OCI-LY7 (cell line): ENCODE results near the gene EPB41. TPM values are rescaled to one million over a fixed set of nuclear protein-coding genes. Genes with fewer than 3 reads are reported as not detected.
"Not testable (repeated sequence)": the region's sequence is repeated elsewhere in the genome, so short reads cannot be mapped to it uniquely, and the experiment has no call there.

ENCODE experiments used
- BruUV-seq: library from RNA; stranded (reverse); fragments of 400-500 nt; replicated peaks from 2 replicates; lab custom pipeline; 2021; lab: Mats Ljungman, UMichigan
- CTCF ChIA-PET: fragments of 300-600 bp; sonication (Branson Sonifier 250); formaldehyde crosslinking; loops from one replicate; lab custom pipeline; 2022; ENCODE audit warnings: antibody characterized with exemption; ENCODE audit not compliant: unreplicated experiment; lab: Charles Lee
- POLR2A ChIA-PET: fragments of 300-600 bp; sonication (Branson Sonifier 250); formaldehyde crosslinking; loops from one replicate; lab custom pipeline; 2022; ENCODE audit warnings: antibody characterized with exemption; lab: Charles Lee
- DNase-seq: peaks from one replicate; pipeline ENCODE4 v3.0.0-alpha.2; 2015; ENCODE audit warnings: low spot score
- H2AFZ ChIP-seq: fragments of 200-600 bp; sonication (generic), shearing (Covaris generic); 2 replicates; pipeline ENCODE4 v1.6.1; 2014; ENCODE audit warnings: mild to moderate bottlenecking, antibody characterized with exemption, low read length, moderate library complexity
- H3K27ac ChIP-seq: fragments of 200-600 bp; sonication (generic); 2 replicates; pipeline ENCODE4 v1.5.1; 2014; ENCODE audit warnings: mixed run types, low read depth, mild to moderate bottlenecking, moderate library complexity, low read length, inconsistent platforms; ENCODE audit not compliant: poor library complexity, severe bottlenecking
- H3K36me3 ChIP-seq: fragments of 200-600 bp; sonication (generic); 2 replicates; pipeline ENCODE4 v1.6.1; 2014; ENCODE audit warnings: mild to moderate bottlenecking, antibody characterized with exemption, low read length, moderate library complexity, mixed read lengths; ENCODE audit not compliant: insufficient read depth
- H3K4me1 ChIP-seq: fragments of 200-600 bp; sonication (generic); 2 replicates; pipeline ENCODE4 v1.5.1; 2014; ENCODE audit warnings: mild to moderate bottlenecking, low read length; ENCODE audit not compliant: insufficient read depth, poor library complexity, severe bottlenecking
- H3K4me2 ChIP-seq: fragments of 200-600 bp; sonication (generic); 2 replicates; pipeline ENCODE4 v1.6.1; 2014; ENCODE audit warnings: mild to moderate bottlenecking, low read length
- H3K4me3 ChIP-seq: fragments of 200-600 bp; sonication (generic); 2 replicates; pipeline ENCODE4 v1.5.1; 2014; ENCODE audit warnings: mild to moderate bottlenecking, low read depth, low read length; ENCODE audit not compliant: poor library complexity, severe bottlenecking
- H3K79me2 ChIP-seq: fragments of 200-600 bp; sonication (generic); 2 replicates; pipeline ENCODE4 v1.6.1; 2016; ENCODE audit warnings: low read depth, mild to moderate bottlenecking, low read length, moderate library complexity, mixed read lengths; ENCODE audit not compliant: insufficient read depth
- H3K9me2 ChIP-seq: fragments of 200-600 bp; sonication (generic); 2 replicates; pipeline ENCODE4 v1.6.1; 2016; ENCODE audit warnings: mild to moderate bottlenecking, low read length, mixed read lengths; ENCODE audit not compliant: insufficient read depth
- H3K9me3 ChIP-seq: fragments of 200-600 bp; sonication (generic); 2 replicates; pipeline ENCODE4 v1.6.1; 2014; ENCODE audit warnings: mild to moderate bottlenecking, mixed run types, low read length, mixed read lengths
- H4K20me1 ChIP-seq: fragments of 200-600 bp; sonication (generic); 2 replicates; pipeline ENCODE4 v1.6.1; 2014; ENCODE audit warnings: mild to moderate bottlenecking, antibody characterized with exemption, low read length, moderate library complexity, mixed read lengths; ENCODE audit not compliant: insufficient read depth
- CTCF ChIP-seq: fragments of 200-600 bp; sonication (generic); conservative IDR thresholded peaks from 2 replicates; pipeline ENCODE4 v1.5.1; 2014; ENCODE audit warnings: mild to moderate bottlenecking, antibody characterized with exemption, low read length, moderate library complexity, mixed read lengths
- EZH2phosphoT487 ChIP-seq: fragments of 200-600 bp; sonication (generic); IDR thresholded peaks from 2 replicates; pipeline ENCODE4 v1.6.1; 2018; ENCODE audit warnings: low read depth, borderline replicate concordance, mild to moderate bottlenecking, mixed run types, antibody characterized with exemption, low read length, moderate library complexity, mixed read lengths
- intact Hi-C: fragments of 100-400 bp; cut with micrococcal nuclease; formaldehyde crosslinking; loops from one replicate; pipeline ENCODE4 v1.10.0; 2022; ENCODE audit not compliant: unreplicated experiment
- total RNA-seq, 2 experiments: library from RNA; depleted of rRNA in 1 of 2; stranded (reverse); fragments of >200 nt in 1 of 2; shearing (Covaris generic) in 1 of 2; gene quantifications; 2 replicates each; pipeline ENCODE4 v1.2.3, GENCODE V29; 2014 to 2022

EPB41 gene
- total RNA-seq, 2 experiments from 2014 or later: 102 to 103 TPM

DNA sequence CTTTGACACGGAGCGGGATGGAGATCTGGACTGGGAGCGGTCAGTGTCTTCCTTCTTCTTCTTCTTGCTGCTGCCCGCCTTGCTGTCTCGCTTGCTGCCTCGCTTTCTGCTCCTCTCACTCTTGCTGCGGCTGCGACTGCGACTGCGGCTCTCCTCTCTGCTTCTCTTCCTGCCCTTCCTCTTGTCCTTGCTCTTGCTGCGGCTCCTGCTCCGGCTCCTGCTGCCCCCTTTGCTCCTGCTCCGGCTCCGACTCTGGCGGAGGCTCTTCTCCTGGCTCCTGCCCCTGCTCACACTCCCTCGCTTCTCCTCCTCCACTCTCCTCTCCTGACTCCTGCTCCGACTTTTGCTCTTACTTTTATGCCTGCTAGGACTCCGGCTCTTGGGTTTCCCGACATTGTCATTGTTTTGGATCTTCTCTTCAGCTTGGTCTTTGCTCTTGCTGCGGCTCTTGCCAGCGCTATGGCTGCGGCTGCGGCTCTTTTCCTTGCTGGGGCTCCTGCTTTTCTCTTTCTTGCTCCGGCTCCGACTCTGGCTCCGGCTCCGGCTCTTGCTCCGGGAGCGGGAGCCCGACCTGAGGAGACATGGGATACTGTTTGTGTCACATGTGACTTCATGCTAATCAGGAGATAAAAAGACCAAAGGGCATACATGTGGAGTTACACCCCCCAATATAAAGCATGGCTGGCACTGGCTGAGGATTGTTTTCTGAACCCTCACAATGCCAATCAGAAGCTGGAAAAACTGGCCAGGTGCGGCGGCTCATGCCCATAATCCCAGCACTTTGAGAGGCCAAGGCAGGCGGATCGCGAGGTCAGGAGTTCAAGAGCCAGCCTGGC lies 234.5 kb downstream of the EPB41 start:
- ChIA-PET CTCF (no interaction called here), POLR2A (no interaction called here)
- TF ChIP-seq CTCF (no peak), EZH2phosphoT487 (no peak)
- Histone ChIP-seq H3K79me2 (no peaks in the 10 kb centered on the region), H3K9me2 (no peaks in the 10 kb centered on the region), H3K4me3 (no peak overlapping the region), H4K20me1 (no peaks in the 10 kb centered on the region; the same call in 1 of the 2 replicates), H3K4me1 (no peaks in the 10 kb centered on the region), H3K9me3 (no peaks in the 10 kb centered on the region), H3K27ac (no peak overlapping the region), H3K4me2 (no peak overlapping the region), H2AFZ (no peak overlapping the region), H3K36me3 (peaks cover 94% of the 10 kb centered on the region)
- intact Hi-C loops: no loop called here
- no peak for DNase-seq
- BruUV-seq: no TSS peak

DNA sequence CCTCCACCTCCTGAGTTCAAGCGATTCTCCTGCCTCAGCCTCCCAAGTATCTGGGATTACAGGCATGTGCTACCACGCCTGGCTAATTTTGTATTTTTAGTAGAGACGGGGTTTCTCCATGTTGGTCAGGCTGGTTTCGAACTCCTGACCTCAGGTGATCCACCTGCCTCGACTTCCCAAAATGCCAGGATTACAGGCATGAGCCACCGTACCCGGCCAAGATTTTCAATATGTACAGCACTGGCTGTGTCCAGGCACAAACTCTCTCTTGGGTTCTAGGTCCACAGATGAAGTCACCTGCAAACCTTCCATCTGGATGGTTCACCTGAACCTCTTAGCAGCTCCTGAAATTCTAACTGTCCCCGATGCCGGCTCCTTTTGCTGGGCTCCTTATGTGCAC lies 236.0 kb downstream of the EPB41 start:
- POLR2A ChIA-PET: interaction anchor here (0.6 kb wide), 1 partner anchor 433 kb away, joined by 4 read pairs; no protein-coding TSS in a partner anchor
- H3K9me2 ChIP-seq, H2AFZ ChIP-seq, intact Hi-C loops, H3K9me3 ChIP-seq, H3K79me2 ChIP-seq, H3K4me1 ChIP-seq, H4K20me1 ChIP-seq, CTCF ChIA-PET, H3K4me2 ChIP-seq, H3K4me3 ChIP-seq, H3K27ac ChIP-seq, DNase-seq, BruUV-seq: not testable (repeated sequence)
- H3K36me3 ChIP-seq: peaks cover 98% of the 10 kb centered on the region

DNA sequence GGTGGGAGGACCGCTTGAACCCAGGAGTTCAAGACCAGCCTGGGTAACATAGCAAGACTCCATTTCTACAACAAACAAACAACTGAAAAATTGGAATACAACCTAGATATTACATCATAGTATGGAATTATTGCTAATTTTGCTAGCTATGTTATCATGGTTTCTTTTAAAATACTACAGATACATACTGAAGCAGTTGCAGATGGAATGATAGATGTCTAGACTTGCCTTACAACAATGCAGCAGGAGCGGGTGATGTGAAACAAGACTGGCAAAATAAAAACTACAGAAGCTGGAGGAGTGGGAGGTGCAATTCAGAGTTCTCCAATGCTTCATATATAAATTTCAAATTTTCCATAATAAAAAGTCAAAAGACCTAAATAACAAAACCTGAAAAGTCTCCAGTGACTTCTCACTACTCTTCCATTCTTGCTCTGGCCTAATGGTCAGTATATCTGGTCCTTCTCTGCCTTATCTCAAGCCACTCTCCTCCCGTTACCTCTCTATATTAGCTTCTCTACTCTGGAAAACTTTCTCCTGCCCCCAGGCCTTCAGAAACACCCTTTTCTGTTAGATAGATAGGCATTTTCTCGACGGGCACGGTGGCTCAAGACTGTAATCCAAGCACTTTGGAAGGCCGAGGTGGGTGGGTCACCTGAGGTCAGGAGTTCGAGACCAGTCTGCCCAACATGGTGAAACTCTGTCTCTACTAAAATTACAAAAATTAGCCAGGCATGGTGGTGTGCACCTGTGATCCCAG lies 237.9 kb downstream of the EPB41 start:
- no peaks in the 10 kb centered on the region for H3K9me3 ChIP-seq
- BruUV-seq: no TSS peak
- ChIA-PET CTCF (no interaction called here), POLR2A (interaction anchor here (0.6 kb wide), 1 partner anchor 11 kb away, joined by 3 read pairs; no protein-coding TSS in a partner anchor)
- no peaks in the 10 kb centered on the region for H3K79me2 ChIP-seq
- H3K4me3 ChIP-seq: no peak overlapping the region
- no peak for DNase-seq
- TF ChIP-seq EZH2phosphoT487: no peak
- TF ChIP-seq CTCF: no peak
- no peak overlapping the region for H3K4me2 ChIP-seq
- no peaks in the 10 kb centered on the region for H3K9me2 ChIP-seq
- no peak overlapping the region for H2AFZ ChIP-seq
- no peak overlapping the region for H3K27ac ChIP-seq
- peaks cover 98% of the 10 kb centered on the region for H3K36me3 ChIP-seq
- no peaks in the 10 kb centered on the region for H4K20me1 ChIP-seq
- intact Hi-C loops: no loop called here
- H3K4me1 ChIP-seq: no peaks in the 10 kb centered on the region
